ENCODE data around the gene C2CD4B.
A peak's percentile ranks its signal among the peaks of the same experiment; 100 is the strongest.

The C2CD4B gene, protein sequence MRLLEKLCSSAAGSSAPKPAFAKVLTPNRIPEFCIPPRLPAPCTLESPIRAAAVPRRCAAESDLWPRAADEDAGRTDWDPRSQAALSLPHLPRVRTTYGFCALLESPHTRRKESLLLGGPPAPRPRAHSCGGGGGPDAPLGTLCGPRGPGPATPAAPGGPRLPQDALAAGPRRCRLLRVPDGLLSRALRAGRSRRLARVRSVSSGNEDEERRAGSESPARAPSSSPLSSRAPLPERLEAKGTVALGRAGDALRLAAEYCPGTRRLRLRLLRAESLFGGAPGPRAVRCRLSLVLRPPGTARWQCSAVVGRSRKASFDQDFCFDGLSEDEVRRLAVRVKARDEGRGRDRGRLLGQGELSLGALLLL

DNA sequence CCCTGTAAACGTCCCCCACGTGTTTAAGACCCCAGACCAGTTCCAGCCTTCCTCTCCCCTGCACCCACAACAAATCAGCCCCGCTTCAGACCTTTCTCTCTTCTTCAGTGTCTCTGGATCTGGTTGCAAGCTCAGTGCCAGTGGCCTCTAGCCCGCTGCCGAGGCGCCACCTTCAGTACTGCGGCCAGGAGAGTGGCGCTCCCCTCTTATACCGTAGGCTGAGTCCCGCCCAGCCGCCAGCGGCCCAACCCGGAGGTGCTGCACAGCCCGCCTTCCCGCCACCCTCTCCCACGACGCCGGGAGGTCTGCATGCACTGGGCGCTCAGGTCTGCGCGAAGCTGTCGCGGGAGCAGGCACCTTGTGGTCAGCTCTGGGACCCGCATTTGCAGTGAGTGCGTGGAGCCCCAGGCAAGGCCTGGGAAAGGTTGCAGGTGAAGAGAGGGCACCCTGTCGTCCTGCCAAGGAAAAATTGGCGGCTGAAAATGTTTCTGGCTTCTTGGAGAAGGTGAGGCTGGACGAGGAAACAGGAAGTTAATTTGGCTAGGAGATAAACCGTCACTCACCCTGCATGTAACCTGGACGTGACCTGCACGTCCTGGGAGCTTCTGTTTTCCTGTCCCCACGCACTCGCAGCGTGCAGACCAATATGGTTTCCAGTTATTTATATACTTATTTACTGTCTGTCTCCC is at the start of gene C2CD4B:
Gene C2CD4B, minus strand, starts transcription at position 182 of the 689 bp plus-strand sequence. CDS start 301 bp downstream, outside the sequence.
- peak; percentile 10 for DNase-seq

DNA sequence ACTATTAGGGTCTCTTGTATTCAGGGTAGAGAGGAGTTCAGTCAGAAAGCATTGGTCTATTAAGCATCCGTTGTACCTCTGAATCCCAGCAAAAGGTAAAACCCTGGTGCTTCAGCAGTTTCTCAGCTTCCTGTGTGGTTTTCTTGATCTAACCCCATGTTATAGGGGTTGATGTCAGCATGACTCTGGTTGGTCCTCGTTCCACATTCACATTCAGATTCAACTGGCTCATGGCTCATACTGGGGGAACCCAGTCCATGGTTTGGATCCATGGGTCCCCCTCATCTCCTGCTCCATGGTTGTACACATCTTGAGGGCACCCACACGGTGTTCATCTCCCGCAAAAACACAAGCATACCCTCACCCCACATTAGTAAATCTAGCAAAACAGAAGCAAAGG is 47.7 kb upstream of the C2CD4B start:
- peak; percentile 4 for DNase-seq

DNA sequence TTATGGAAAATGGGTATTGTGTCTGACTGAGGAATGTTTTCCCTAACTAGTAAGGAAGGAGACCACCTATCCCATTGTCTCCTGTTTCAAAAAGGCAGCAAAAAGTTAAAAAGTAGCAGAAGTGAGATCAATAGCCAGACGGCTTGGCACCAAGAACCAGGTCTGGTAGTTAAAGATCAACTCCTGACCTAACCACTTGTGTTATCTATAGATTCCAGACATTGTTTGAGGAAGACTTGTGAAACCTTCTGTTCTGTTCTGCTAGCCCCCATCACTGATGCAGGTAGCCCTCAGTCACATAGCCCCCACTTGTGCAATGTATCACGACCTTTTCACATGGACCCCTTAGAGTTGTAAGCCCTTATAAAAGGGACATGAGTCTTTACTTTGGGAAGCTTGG is 46.3 kb upstream of the C2CD4B start:
- DNase-seq = no peak

DNA sequence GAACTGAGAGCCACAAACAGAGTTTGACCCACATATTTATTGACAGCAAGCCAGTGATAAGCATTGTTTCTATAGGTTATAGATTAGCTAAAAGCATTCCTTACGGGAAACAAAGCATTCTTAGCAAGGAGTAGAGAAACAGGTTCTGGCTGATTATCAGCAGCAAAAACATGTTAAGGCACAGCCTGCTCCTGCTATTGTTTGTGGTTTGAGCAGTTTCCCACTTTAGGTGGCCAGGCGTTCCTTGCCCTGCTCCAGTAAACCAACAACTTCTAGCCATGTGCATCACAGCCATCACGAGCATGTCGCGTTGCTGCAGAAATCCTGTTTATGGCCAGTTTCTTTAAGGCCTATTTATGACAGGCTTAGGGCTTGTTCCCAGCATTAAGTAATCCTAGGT is 44.7 kb upstream of the C2CD4B start:
- no peak for DNase-seq

DNA sequence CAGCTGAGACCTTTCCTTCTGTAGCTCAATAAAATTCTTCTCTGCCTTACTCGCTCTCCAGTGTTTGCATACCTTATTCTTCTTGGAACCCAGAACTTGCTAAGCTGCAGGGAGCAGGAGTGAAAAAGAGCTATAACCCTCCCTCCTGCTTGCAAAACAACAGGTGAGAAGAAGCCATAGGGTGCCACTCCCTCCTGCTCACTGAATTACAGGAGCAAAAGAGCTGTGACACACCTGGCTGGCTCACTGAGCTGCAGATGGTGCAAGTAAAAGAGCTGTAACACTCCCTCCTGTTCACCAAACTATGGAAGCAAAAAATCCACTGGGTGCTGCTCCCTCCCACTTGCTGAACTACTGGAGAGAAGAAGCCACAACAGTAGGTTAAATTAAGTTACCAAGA is 44.2 kb upstream of the C2CD4B start:
- DNase-seq = no peak

DNA sequence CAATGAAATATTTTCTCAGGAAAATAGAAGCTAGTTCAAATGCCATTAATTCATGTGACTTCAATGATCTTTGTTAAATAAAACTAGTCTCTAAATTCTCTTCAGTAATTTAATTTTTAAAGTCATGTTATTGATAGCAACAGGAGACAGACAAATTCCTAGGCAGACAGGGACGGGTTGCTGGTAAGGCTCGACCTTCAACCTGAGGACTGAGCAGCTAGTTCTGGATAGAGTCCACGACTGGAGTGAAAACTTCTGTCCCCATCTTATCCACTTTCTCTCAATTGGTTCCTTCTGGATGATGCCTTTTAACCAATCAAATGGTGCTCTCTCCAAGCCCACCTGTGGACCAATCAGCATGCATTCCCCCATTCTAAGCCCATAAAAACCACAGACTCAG is 43.8 kb upstream of the C2CD4B start:
- no peak for DNase-seq

DNA sequence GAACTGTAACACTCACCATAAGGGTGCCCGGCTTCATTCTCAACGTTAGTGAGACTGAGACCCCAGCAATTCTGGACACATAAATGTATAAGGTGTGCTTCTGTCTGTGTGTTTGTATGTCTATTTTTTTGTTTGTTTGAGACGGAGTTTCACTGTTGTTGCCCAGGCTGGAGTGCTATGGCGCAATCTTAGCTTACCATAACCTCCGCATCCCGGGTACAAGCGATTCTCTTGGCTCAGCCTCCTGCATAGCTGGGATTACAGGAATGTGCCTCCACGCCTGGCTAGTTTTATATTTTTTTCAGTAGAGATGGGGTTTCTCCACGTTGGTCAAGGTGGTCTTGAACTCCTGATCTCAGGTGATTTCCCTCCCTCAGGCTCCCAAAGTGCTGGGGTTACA is 43.3 kb upstream of the C2CD4B start:
- no peak for DNase-seq

DNA sequence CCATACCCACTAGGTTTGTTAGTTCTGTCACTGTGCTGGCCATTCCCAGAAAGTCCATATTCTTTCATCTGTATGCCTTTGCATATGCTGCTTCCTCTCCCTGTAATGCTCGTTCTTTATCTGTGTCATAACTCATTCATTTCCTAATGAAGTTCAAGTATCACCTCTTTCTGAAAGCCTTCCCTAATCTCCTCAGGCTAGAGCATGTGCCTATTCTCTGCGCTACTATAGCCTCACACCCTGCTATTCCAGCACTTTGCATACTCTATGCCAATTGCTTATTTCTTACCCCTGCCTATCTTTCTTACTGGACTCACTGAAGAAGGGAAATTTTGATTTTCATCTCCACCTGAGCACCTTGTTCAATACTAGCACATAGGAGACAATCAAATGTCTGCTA is 25.6 kb upstream of the C2CD4B start:
- no peak for DNase-seq

DNA sequence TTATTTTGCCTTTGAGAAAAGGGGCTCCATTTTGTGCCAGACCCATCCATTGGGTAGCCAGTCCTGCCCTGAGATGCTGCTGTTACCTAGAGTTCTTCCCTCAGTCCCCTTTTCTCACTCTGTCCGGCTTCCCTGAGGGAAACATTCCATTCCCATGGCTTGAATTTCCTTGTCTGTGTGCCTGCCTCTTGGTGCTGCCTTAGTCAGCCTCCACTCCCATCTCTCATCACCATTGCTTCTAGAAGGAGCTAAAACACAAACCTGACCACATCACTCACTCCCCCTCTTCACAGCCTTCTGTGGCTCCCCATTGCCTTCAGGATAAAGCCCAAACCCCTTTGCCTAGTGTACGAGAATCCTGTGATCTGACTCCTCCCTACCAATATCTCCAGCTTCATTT is 25.2 kb upstream of the C2CD4B start:
- no peak for DNase-seq

DNA sequence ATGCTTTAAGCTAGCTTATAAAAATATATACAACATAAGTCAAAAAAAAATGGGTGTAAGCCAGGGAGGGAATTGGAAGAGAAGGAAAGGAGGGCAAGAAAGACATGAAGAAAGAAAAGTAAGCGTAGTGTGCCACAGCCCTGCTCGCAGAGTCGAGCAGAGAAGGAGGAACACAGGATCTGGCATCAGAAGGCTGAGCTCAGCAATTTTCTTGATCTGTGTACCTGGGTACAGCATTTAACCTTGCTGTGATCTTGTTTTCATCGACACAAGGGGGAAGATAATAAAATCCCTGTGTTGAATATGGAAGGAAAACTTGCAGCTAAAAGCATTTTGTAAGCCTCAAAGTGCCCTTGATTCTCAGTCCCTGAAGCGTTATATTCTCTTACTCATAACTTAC is 23.7 kb upstream of the C2CD4B start:
- DNase-seq = no peak

DNA sequence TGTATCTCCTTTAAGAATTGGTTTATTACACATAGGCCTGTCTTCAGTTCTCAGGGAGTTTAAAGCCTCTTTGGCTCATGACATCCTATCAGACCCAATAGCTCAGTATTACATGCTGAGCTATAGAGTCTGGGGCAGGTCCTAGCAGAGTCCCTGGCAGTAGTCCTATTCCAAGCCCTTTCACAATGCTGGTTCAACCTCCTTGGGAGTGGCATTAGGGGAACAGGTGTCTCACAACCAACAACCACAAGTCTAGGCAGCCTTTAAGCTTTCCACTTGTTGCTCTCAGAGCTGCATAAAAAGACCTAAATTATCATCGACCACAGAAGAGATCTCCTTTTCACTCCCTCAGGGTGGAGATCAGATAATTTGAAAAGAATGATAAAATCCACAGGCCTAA is 22.8 kb upstream of the C2CD4B start:
- no peak for DNase-seq

DNA sequence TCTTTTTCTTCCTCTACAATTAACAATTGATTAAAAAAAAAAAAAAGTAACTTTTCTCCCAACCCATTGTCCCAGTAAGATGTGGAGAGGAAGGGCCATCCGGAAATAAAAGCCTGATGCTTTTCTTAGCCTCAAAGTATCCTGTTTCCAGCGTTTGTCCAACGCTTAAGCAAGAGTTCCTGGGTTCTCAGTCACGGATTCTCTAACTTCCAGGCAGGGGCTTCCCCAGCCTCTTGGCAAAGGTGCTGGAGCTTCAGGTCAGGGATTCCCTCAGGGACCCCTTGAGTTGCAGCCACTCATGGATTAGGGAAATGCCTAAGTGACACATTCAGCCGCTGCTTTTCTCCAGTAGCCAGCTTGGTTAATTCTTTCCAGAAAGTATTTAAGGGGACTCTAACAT is 22.3 kb upstream of the C2CD4B start:
- no peak for DNase-seq

DNA sequence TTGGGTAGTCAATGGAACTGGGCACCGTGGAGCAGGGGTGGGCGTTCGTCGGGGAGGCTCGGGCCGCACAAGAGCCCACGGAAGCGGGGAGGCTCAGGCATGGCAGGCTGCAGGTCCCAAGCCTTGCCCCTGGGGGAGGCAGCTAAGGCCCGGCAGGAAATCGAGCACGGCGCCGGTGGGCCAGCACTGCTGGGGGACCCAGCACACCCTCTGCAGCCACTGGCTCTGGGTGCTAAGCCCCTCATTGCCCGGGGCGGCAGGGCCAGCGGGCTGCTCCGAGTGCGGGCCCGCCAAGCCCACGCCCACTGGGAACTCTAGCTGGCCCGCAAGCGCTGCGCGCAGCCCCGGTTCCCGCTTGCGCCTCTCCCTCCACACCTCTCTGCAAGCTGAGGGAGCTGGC is 21.5 kb upstream of the C2CD4B start:
- no peak for DNase-seq

DNA sequence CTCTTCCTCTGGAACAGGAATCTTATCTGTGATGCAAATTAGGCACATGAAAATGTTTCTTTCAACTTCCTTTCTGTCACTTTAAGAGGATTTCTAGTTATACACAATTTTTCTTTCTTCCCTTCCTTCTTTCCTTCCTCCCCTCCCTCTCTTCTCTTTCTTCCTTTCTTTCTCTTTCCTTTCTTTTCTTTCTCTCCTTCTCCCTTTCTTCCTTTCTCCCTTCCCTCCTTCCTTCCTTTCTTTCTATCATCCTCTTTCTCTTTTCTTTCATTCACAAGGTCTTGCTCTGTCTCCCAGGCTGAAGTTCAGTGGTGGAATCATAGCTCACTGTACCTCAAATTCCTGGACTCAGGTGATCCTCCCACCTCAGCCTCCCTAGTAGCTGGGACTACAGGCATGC is 18.0 kb upstream of the C2CD4B start:
- DNase-seq = no peak

DNA sequence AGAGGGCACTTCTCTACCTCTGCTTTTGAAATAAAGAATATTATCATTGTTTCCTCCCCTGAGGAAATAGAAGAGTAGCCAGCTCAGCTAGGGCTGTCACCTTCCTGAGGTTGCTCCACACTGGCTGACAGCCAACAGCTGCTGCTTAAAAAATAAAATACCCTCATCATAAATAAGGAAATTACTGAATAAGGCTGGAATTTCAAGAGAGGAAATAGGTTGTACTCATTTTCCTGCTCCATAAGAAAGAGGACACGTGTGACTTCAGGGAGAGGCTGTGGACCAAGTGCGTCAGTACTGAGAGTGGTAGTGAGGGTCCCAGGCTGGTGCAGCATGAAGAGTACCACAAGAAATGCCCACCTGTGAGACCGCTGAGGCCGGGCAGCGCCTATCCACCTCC is 8.1 kb upstream of the C2CD4B start:
- no peak for DNase-seq

DNA sequence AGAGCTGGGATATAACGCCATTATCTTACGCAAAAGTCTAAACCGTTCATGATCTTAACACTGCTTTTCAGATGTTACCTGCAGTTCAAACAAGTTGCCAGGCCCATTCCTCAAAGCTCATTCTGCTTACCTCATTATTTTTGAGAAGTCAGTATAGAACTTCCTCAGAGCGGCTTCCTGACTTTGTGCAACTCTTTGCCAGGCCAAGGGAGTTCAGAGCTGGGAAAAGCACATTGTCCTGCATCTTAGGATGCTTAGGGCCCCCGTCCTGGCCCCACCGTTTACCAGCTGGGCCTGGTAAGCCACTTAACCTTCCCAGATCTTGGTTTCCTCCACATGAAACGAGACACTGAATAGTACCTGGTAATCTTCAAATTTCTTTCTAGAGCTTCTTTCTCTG is 6.8 kb upstream of the C2CD4B start:
- no peak for DNase-seq

DNA sequence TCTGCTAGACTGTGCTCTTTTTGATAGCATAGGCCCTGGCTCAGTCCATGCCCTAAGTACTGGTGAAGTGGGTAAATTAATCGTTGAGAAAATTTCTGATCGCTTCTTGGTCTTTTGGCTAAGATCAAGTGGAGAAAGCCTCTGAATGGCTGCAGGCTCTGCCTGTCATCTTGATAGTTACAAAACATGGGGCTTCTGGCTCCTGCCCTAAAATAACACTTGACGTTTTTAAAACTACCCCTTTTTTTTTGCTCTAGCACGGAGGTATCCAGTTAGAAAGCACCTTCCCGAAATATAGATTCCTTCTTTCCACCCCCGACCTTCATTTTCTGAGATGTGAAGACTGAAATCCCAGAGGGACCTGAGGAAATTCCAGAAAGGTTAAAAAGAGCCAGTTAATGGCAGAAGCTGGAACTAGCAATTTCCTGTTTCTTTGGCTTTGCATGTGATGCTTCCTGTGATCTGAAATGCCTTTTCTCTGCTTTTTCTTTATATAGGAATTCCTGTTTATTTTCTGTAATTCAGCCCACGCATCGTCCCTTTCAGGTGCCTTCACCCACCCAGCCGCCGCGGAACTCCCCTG is 799 bp upstream of the C2CD4B start:
- DNase-seq = no peak

DNA sequence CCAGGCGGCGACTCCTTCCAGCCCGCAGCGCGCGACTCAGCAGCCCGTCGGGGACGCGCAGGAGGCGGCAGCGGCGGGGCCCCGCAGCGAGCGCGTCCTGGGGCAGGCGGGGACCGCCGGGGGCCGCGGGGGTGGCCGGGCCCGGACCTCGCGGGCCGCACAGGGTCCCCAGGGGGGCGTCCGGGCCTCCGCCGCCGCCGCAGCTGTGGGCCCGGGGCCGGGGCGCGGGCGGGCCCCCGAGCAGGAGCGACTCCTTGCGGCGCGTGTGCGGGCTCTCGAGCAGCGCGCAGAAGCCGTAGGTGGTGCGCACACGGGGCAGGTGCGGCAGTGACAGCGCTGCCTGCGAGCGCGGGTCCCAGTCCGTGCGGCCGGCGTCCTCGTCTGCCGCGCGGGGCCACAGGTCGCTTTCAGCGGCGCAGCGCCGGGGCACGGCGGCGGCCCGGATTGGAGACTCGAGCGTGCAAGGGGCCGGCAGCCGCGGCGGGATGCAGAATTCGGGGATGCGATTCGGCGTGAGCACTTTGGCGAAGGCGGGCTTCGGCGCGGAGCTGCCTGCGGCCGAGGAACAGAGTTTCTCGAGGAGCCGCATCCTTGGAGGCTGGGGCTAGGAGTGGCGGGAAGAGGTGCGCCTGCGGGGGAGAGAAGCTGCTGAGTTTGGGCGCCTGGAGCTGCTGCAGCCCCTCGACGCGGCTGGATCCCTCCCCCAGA is 535 bp downstream of the C2CD4B start:
- no peak for DNase-seq

DNA sequence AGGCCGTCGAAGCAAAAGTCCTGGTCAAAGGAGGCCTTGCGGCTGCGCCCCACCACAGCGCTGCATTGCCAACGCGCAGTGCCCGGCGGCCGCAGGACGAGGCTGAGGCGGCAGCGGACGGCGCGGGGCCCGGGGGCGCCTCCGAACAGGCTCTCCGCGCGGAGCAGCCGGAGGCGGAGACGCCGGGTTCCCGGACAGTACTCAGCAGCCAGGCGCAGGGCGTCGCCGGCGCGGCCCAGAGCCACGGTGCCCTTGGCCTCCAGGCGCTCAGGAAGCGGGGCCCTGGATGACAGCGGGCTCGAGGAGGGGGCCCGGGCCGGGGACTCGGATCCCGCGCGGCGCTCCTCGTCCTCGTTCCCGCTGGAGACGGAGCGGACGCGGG is 1.1 kb downstream of the C2CD4B start:
- DNase-seq = no peak

DNA sequence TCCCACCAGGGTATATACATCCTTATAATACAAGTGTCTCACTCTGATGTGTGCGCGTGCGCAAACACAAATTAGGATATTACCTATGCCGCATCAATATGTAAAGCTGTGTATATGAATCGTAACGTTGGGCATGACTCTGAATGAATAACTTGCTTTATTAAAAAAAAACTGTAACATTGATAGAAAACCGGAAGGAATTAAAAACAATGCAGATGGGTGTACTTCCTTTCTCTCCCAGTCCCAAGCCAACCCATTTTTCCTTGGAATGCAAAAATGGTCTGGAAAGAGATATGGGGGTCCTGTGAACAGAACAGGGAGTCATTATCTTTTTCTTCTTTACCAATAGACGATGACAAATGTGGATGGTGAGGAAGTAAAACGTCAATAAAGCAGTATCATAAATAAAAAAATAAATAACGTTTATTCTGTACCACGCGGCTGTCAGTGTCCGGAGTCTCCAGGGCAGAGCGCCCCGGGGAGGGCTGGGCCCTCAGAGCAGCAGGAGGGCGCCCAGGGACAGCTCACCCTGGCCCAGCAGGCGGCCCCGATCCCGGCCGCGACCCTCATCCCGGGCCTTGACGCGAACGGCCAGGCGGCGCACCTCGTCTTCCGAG is 1.6 kb downstream of the C2CD4B start:
- DNase-seq = no peak

DNA sequence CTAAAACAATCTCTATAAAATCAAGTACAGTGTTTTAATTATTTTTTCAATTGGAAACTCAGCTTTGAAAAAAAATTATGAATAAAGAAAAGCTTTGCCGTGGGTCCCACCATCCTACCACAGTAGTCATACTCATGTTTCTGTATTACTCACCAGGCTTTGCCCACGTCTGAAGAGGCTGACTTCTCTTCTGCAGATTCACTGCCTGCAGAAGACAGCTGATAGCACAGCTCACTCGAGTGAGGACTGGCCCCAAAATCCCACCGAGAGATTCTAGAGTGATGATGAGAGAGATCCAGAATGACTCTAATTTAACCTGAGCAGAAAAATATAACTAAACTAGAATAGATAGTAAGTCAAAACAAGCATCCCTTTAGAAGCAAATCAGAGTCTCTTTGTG is 11.9 kb downstream of the C2CD4B start:
- DNase-seq = no peak

DNA sequence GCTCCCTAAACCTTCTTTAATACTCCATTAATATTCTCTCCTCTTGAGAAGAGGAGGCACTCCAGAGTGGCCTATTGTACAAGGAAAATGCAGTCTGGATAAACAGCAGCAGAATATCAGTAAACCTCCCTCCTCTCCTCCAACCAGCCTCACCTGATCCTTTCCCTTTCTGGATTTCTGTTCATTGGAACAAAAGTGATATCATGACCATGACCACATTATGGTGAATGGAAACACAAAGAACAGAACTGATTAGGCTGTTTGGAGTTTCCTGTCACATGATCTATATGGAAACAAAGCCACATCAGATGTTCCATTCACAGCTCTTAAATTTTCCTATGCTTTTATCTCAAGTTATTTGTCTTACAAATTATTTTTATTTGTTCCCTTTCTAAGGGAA is 14.6 kb downstream of the C2CD4B start:
- DNase-seq = no peak

DNA sequence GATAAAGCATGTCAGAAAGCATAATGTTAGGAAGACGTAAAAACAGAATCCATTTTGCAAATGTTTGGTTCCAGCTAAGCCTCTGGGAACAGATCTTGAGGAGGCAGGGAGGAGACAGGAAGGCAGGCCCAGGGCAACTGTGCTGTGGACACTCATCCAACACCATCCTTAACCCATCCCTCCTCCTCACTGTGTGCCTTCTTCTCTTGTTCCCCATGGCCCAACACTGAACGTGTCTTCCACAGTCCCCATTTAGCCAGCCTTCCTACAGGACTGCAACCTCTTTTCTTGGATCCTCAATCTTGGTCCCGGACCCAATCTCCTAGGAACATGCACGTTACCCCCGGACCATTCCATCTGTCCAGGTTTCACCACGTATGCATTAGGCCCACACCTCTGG is 15.4 kb downstream of the C2CD4B start:
- DNase-seq = no peak

Data from CD4-positive, alpha-beta T cell treated with Interleukin-17A for 4 hours (primary cell).